ENCODE data around the gene RPS6KB2. TPM values are rescaled to one million over a fixed set of nuclear protein-coding genes. Genes with fewer than 3 reads are reported as not detected.

RPS6KB2 gene
- total and polyA plus RNA-seq, 10 of the 15 experiments (the other 5 are each of a cell fraction or from before 2014, with no cell fraction given) = 0.39 to 101 (median 58.4) TPM

- TF ChIP-seq RELA (IDR thresholded peaks at IDR 0.05; ENCODE audit: borderline replicate concordance, partially characterized antibody) (peak; percentile 43), EED (IDR thresholded peaks at IDR 0.05; ENCODE audit: low read depth) (peak; percentile 57), ATF7 (IDR thresholded peaks at IDR 0.05; ENCODE audit: low read depth) (peak; percentile 75), PAX5 (IDR thresholded peaks at IDR 0.05; ENCODE audit: borderline replicate concordance, low read depth, low read length) (peak; percentile 13; the same call in 1 of the 2 replicates), PBX3 (IDR thresholded peaks at IDR 0.05; ENCODE audit: insufficient replicate concordance, low read depth, low read length) (no peak), POU2F2 (IDR thresholded peaks at IDR 0.05; ENCODE audit: borderline replicate concordance, low read depth, low read length) (peak; percentile 52; the same call in 1 of the 3 replicates), NR2F1 (conservative IDR thresholded peaks at IDR 0.05) (peak; percentile 85), CHD2 (IDR thresholded peaks at IDR 0.05; ENCODE audit: borderline replicate concordance, low read depth, low read length) (peak; percentile 81), FOXK2 (IDR thresholded peaks at IDR 0.05) (no peak), IRF4 (IDR thresholded peaks at IDR 0.05; ENCODE audit: low read depth, low read length) (no peak)
These were observed 56.6 kb downstream of the RPS6KB2 start (continued) for GRCh38 chr11:67484847-67485311.

Small RNAs within 50 kb of the gene (small RNA-seq; reads per million reads assigned to genes)
- not detected for gene RNU6-1238P

Other genes starting within 250 kb of the RPS6KB2 start
Only the 7 nearest of the 24 such genes appear.
- gene PPP1CA, start 26.6 kb upstream of the RPS6KB2 start, total RNA-seq (2014; rRNA removed) = 342 and 371 TPM in 2 replicates
- 170 and 176 TPM in 2 replicates for gene PPP1CA, start 26.6 kb upstream of the RPS6KB2 start, total RNA-seq (2014; rRNA removed; fragmentation: Illumina TruSeq; extraction: Trizol)
- gene PPP1CA, start 26.6 kb upstream of the RPS6KB2 start, total RNA-seq (2021) = 265 and 269 TPM in 2 replicates
- 86.0 and 211 TPM in 2 replicates for gene PPP1CA, start 26.6 kb upstream of the RPS6KB2 start, polyA plus RNA-seq (2011; rRNA removed)
- gene PPP1CA, start 26.6 kb upstream of the RPS6KB2 start, polyA plus RNA-seq (2014; fragmentation: Illumina TruSeq; extraction: Trizol) = 128 and 202 TPM in 2 replicates
- 10 to 100 TPM; 26.4 to 41.7 TPM for gene PPP1CA, start 26.6 kb upstream of the RPS6KB2 start, polyA plus RNA-seq (2014; fragmentation: Nextera tagmentation; extraction: Ambion mirVana)
- 306 and 326 TPM in 2 replicates for gene PPP1CA, start 26.6 kb upstream of the RPS6KB2 start, polyA plus RNA-seq (2014; rRNA removed)
- 100 to 1,000 TPM; 417 to 458 TPM for gene PPP1CA, start 26.6 kb upstream of the RPS6KB2 start, polyA plus RNA-seq (2016; fragmentation: Nextera tagmentation; extraction: Ambion mirVana)
- gene TBC1D10C, start 24.4 kb upstream of the RPS6KB2 start, total RNA-seq (2014; rRNA removed) = 52.0 and 60.0 TPM in 2 replicates
- gene TBC1D10C, start 24.4 kb upstream of the RPS6KB2 start, total RNA-seq (2014; rRNA removed; fragmentation: Illumina TruSeq; extraction: Trizol) = 18.4 and 19.5 TPM in 2 replicates
- 77.4 and 80.7 TPM in 2 replicates for gene TBC1D10C, start 24.4 kb upstream of the RPS6KB2 start, total RNA-seq (2021)
- gene TBC1D10C, start 24.4 kb upstream of the RPS6KB2 start, polyA plus RNA-seq (2011; rRNA removed) = 9.6 and 15.4 TPM in 2 replicates
- 3.4 and 13.5 TPM in 2 replicates for gene TBC1D10C, start 24.4 kb upstream of the RPS6KB2 start, polyA plus RNA-seq (2014; fragmentation: Illumina TruSeq; extraction: Trizol)
- 1 to 10 TPM; 1.1 to 6.6 TPM for gene TBC1D10C, start 24.4 kb upstream of the RPS6KB2 start, polyA plus RNA-seq (2014; fragmentation: Nextera tagmentation; extraction: Ambion mirVana)
- gene TBC1D10C, start 24.4 kb upstream of the RPS6KB2 start, polyA plus RNA-seq (2014; rRNA removed) = 83.4 and 85.3 TPM in 2 replicates
- gene TBC1D10C, start 24.4 kb upstream of the RPS6KB2 start, polyA plus RNA-seq (2016; fragmentation: Nextera tagmentation; extraction: Ambion mirVana) = 10 to 100 TPM; 61.8 to 73.3 TPM
- gene CARNS1, start 12.8 kb upstream of the RPS6KB2 start, total RNA-seq (2014; rRNA removed) = 0.11 TPM in 2 replicates
- 0.04 TPM in 1 of 2 replicates, not detected in the other for gene CARNS1, start 12.8 kb upstream of the RPS6KB2 start, total RNA-seq (2014; rRNA removed; fragmentation: Illumina TruSeq; extraction: Trizol)
- 0.10 and 0.19 TPM in 2 replicates for gene CARNS1, start 12.8 kb upstream of the RPS6KB2 start, total RNA-seq (2021)
- not detected in 2 replicates for gene CARNS1, start 12.8 kb upstream of the RPS6KB2 start, polyA plus RNA-seq (2011; rRNA removed)
- 0.10 TPM in 1 of 2 replicates, not detected in the other for gene CARNS1, start 12.8 kb upstream of the RPS6KB2 start, polyA plus RNA-seq (2014; fragmentation: Illumina TruSeq; extraction: Trizol)
- under 1 TPM in 1 of 2 experiments, not detected in 1; 0.02 TPM for gene CARNS1, start 12.8 kb upstream of the RPS6KB2 start, polyA plus RNA-seq (2014; fragmentation: Nextera tagmentation; extraction: Ambion mirVana)
- gene CARNS1, start 12.8 kb upstream of the RPS6KB2 start, polyA plus RNA-seq (2014; rRNA removed) = 0.14 and 0.25 TPM in 2 replicates
- gene CARNS1, start 12.8 kb upstream of the RPS6KB2 start, polyA plus RNA-seq (2016; fragmentation: Nextera tagmentation; extraction: Ambion mirVana) = under 1 TPM in 1 of 2 experiments, not detected in 1; 0.09 TPM
- 195 and 266 TPM in 2 replicates for gene PTPRCAP, start 9.2 kb downstream of the RPS6KB2 start, total RNA-seq (2014; rRNA removed)
- 38.4 and 45.3 TPM in 2 replicates for gene PTPRCAP, start 9.2 kb downstream of the RPS6KB2 start, total RNA-seq (2014; rRNA removed; fragmentation: Illumina TruSeq; extraction: Trizol)
- gene PTPRCAP, start 9.2 kb downstream of the RPS6KB2 start, total RNA-seq (2021) = 197 and 204 TPM in 2 replicates
- 21.1 and 49.8 TPM in 2 replicates for gene PTPRCAP, start 9.2 kb downstream of the RPS6KB2 start, polyA plus RNA-seq (2011; rRNA removed)
- gene PTPRCAP, start 9.2 kb downstream of the RPS6KB2 start, polyA plus RNA-seq (2014; fragmentation: Illumina TruSeq; extraction: Trizol) = 0.70 and 9.3 TPM in 2 replicates
- gene PTPRCAP, start 9.2 kb downstream of the RPS6KB2 start, polyA plus RNA-seq (2014; fragmentation: Nextera tagmentation; extraction: Ambion mirVana) = 1 to 10 TPM; 4.7 to 9.3 TPM
- 257 and 361 TPM in 2 replicates for gene PTPRCAP, start 9.2 kb downstream of the RPS6KB2 start, polyA plus RNA-seq (2014; rRNA removed)
- 100 to 1,000 TPM; 200 to 239 TPM for gene PTPRCAP, start 9.2 kb downstream of the RPS6KB2 start, polyA plus RNA-seq (2016; fragmentation: Nextera tagmentation; extraction: Ambion mirVana)
- 21.3 and 24.6 TPM in 2 replicates for gene CORO1B, start 15.0 kb downstream of the RPS6KB2 start, total RNA-seq (2014; rRNA removed)
- 6.3 and 7.4 TPM in 2 replicates for gene CORO1B, start 15.0 kb downstream of the RPS6KB2 start, total RNA-seq (2014; rRNA removed; fragmentation: Illumina TruSeq; extraction: Trizol)
- gene CORO1B, start 15.0 kb downstream of the RPS6KB2 start, total RNA-seq (2021) = 28.5 and 30.6 TPM in 2 replicates
- gene CORO1B, start 15.0 kb downstream of the RPS6KB2 start, polyA plus RNA-seq (2011; rRNA removed) = 8.0 and 26.4 TPM in 2 replicates
- 2.5 and 7.0 TPM in 2 replicates for gene CORO1B, start 15.0 kb downstream of the RPS6KB2 start, polyA plus RNA-seq (2014; fragmentation: Illumina TruSeq; extraction: Trizol)
- 1 to 10 TPM in 1 of 2 experiments, under 1 TPM in 1; 0.24 to 1.9 TPM for gene CORO1B, start 15.0 kb downstream of the RPS6KB2 start, polyA plus RNA-seq (2014; fragmentation: Nextera tagmentation; extraction: Ambion mirVana)
- gene CORO1B, start 15.0 kb downstream of the RPS6KB2 start, polyA plus RNA-seq (2014; rRNA removed) = 21.7 and 26.9 TPM in 2 replicates
- gene CORO1B, start 15.0 kb downstream of the RPS6KB2 start, polyA plus RNA-seq (2016; fragmentation: Nextera tagmentation; extraction: Ambion mirVana) = 10 to 100 TPM; 23.6 to 25.1 TPM
- not detected in 2 replicates for gene GPR152, start 24.2 kb downstream of the RPS6KB2 start, total RNA-seq (2014; rRNA removed)
- gene GPR152, start 24.2 kb downstream of the RPS6KB2 start, total RNA-seq (2014; rRNA removed; fragmentation: Illumina TruSeq; extraction: Trizol) = not detected in 2 replicates
- not detected in 2 replicates for gene GPR152, start 24.2 kb downstream of the RPS6KB2 start, total RNA-seq (2021)
- gene GPR152, start 24.2 kb downstream of the RPS6KB2 start, polyA plus RNA-seq (2011; rRNA removed) = not detected in 2 replicates
- gene GPR152, start 24.2 kb downstream of the RPS6KB2 start, polyA plus RNA-seq (2014; fragmentation: Illumina TruSeq; extraction: Trizol) = not detected in 2 replicates
- not detected for gene GPR152, start 24.2 kb downstream of the RPS6KB2 start, polyA plus RNA-seq (2014; fragmentation: Nextera tagmentation; extraction: Ambion mirVana)
- gene GPR152, start 24.2 kb downstream of the RPS6KB2 start, polyA plus RNA-seq (2014; rRNA removed) = not detected in 2 replicates
- gene GPR152, start 24.2 kb downstream of the RPS6KB2 start, polyA plus RNA-seq (2016; fragmentation: Nextera tagmentation; extraction: Ambion mirVana) = not detected
- gene CABP4, start 26.9 kb downstream of the RPS6KB2 start, total RNA-seq (2014; rRNA removed) = not detected in 2 replicates
- 0.13 and 0.18 TPM in 2 replicates for gene CABP4, start 26.9 kb downstream of the RPS6KB2 start, total RNA-seq (2014; rRNA removed; fragmentation: Illumina TruSeq; extraction: Trizol)
- gene CABP4, start 26.9 kb downstream of the RPS6KB2 start, total RNA-seq (2021) = 0.41 and 0.69 TPM in 2 replicates
- gene CABP4, start 26.9 kb downstream of the RPS6KB2 start, polyA plus RNA-seq (2011; rRNA removed) = 0.27 and 0.55 TPM in 2 replicates
- 0.04 and 0.44 TPM in 2 replicates for gene CABP4, start 26.9 kb downstream of the RPS6KB2 start, polyA plus RNA-seq (2014; fragmentation: Illumina TruSeq; extraction: Trizol)
- gene CABP4, start 26.9 kb downstream of the RPS6KB2 start, polyA plus RNA-seq (2014; fragmentation: Nextera tagmentation; extraction: Ambion mirVana) = under 1 TPM; 0.05 to 0.06 TPM
- gene CABP4, start 26.9 kb downstream of the RPS6KB2 start, polyA plus RNA-seq (2014; rRNA removed) = 0.15 and 0.19 TPM in 2 replicates
- gene CABP4, start 26.9 kb downstream of the RPS6KB2 start, polyA plus RNA-seq (2016; fragmentation: Nextera tagmentation; extraction: Ambion mirVana) = under 1 TPM in 1 of 2 experiments, not detected in 1; 0.15 TPM